ENCODE data around the gene LRRC32.
A peak's percentile ranks its signal among the peaks of the same experiment; 100 is the strongest.
"Not testable (repeated sequence)": the region's sequence is repeated elsewhere in the genome, so short reads cannot be mapped to it uniquely, and the experiment has no call there.

Gene LRRC32

GRCh38 chr11:76620489-76620888, 50.1 kb downstream of the LRRC32 start:
- DNase-seq, result no peak
- intact Hi-C loops (cut with DNase I), result no loop called here

- DNase-seq; intact Hi-C loops (cut with DNase I): not testable (repeated sequence)
Observed at GRCh38 chr11:76619801-76620200, 50.7 kb downstream of the LRRC32 start.

- intact Hi-C loops (cut with DNase I), result no loop called here
- DNase-seq, result peak in 1 of 10 donors; percentile 12
Observed at GRCh38 chr11:76617553-76618265, 52.8 kb downstream of the LRRC32 start.

GRCh38 chr11:76616676-76617552, 53.6 kb downstream of the LRRC32 start:
- peak in 1 of 10 donors; percentile 36 for DNase-seq
- intact Hi-C loops (cut with DNase I), result no loop called here

- peak in 1 of 10 donors; percentile 60 for DNase-seq
- intact Hi-C loops (cut with DNase I), result no loop called here
Observed at GRCh38 chr11:76615950-76616349, 54.6 kb downstream of the LRRC32 start.

- peak in 2 of 10 donors; percentile 19 to 82 for DNase-seq
- intact Hi-C loops (cut with DNase I), result no loop called here
Observed at GRCh38 chr11:76614471-76615179, 55.9 kb downstream of the LRRC32 start.

- DNase-seq, result no peak
- intact Hi-C loops (cut with DNase I), result no loop called here
Observed at GRCh38 chr11:76613901-76614300, 56.6 kb downstream of the LRRC32 start.

- intact Hi-C loops (cut with DNase I), result no loop called here
- DNase-seq, result peak in 1 of 10 donors; percentile 33
Observed at GRCh38 chr11:76612226-76612625, 58.3 kb downstream of the LRRC32 start.

GRCh38 chr11:76610871-76611475, 59.6 kb downstream of the LRRC32 start:
- DNase-seq, result peak in 2 of 10 donors; percentile 53 to 75
- intact Hi-C loops (cut with DNase I), result no loop called here

GRCh38 chr11:76610371-76610770, 60.2 kb downstream of the LRRC32 start:
- peak in 1 of 10 donors; percentile 15 for DNase-seq
- intact Hi-C loops (cut with DNase I), result no loop called here

- peak in 1 of 10 donors; percentile 54 for DNase-seq
- intact Hi-C loops (cut with DNase I), result no loop called here
Observed at GRCh38 chr11:76609736-76610370, 60.7 kb downstream of the LRRC32 start.

- DNase-seq, result peak in 1 of 10 donors; percentile 24
- intact Hi-C loops (cut with DNase I), result not testable (repeated sequence)
Observed at GRCh38 chr11:76608879-76609460, 61.6 kb downstream of the LRRC32 start.

- DNase-seq, result peak in 1 of 10 donors; percentile 22
- intact Hi-C loops (cut with DNase I), result not testable (repeated sequence)
Observed at GRCh38 chr11:76608228-76608627, 62.3 kb downstream of the LRRC32 start.
